Erythroblast (primary cell): ENCODE results near the gene ING4.

Experiments
- GATA1 ChIP-seq: IDR thresholded peaks from 2 replicates; pipeline ENCODE4 v1.6.1; 2011; ENCODE audit warnings: low read depth, mild to moderate bottlenecking, control low read depth, low read length, moderate library complexity
- POLR2A ChIP-seq: IDR thresholded peaks from 2 replicates; pipeline ENCODE4 v1.6.1; 2011; ENCODE audit warnings: mild to moderate bottlenecking, low read length

GRCh38 chr12:6613015-6613775, 49.7 kb downstream of the ING4 start:
- TF ChIP-seq POLR2A (no peak), GATA1 (no peak)
